Loucy (cell line): Measurements from ENCODE around the gene AP3B2.

Experiments
- H2AFZ ChIP-seq: fragments of 200-600 bp; sonication (generic); 2 replicates; pipeline ENCODE4 v1.6.0; 2016; ENCODE audit warnings: antibody characterized with exemption, mild to moderate bottlenecking, low read length, moderate library complexity
- H3F3A ChIP-seq: fragments of 200-600 bp; 2 replicates; pipeline ENCODE4 v1.6.0; 2016; ENCODE audit warnings: antibody characterized with exemption, low read depth, mild to moderate bottlenecking
- H3K27me3 ChIP-seq: fragments of 200-600 bp; sonication (generic); 2 replicates; pipeline ENCODE4 v1.6.1; 2014; ENCODE audit warnings: low read length, mild to moderate bottlenecking; ENCODE audit not compliant: insufficient read depth, poor library complexity, severe bottlenecking
- H3K36me3 ChIP-seq: fragments of 200-600 bp; sonication (generic); 2 replicates; pipeline ENCODE4 v1.6.1; 2016; ENCODE audit warnings: low read length; ENCODE audit not compliant: insufficient read depth
- H3K4me1 ChIP-seq: fragments of 200-600 bp; sonication (generic); 2 replicates; pipeline ENCODE4 v1.5.1; 2014; ENCODE audit warnings: low read length, mild to moderate bottlenecking; ENCODE audit not compliant: insufficient read depth, poor library complexity, severe bottlenecking
- H3K4me2 ChIP-seq: fragments of 200-600 bp; sonication (generic); 2 replicates; pipeline ENCODE4 v1.6.0; 2014; ENCODE audit warnings: antibody characterized with exemption, low read length, low read depth, mild to moderate bottlenecking; ENCODE audit not compliant: poor library complexity, severe bottlenecking
- H3K4me3 ChIP-seq: fragments of 200-600 bp; sonication (generic); 2 replicates; pipeline ENCODE4 v1.5.1; 2014; ENCODE audit warnings: low read length, mild to moderate bottlenecking, mixed read lengths; ENCODE audit not compliant: poor library complexity, severe bottlenecking
- H3K79me2 ChIP-seq: fragments of 200-600 bp; sonication (generic); 2 replicates; pipeline ENCODE4 v1.6.1; 2014; ENCODE audit warnings: low read length; ENCODE audit not compliant: insufficient read depth
- H3K9ac ChIP-seq: fragments of 200-600 bp; sonication (generic); 2 replicates; pipeline ENCODE4 v1.6.0; 2014; ENCODE audit warnings: mild to moderate bottlenecking, low read depth, low read length, moderate library complexity; ENCODE audit not compliant: poor library complexity, severe bottlenecking
- H3K9me2 ChIP-seq: fragments of 200-600 bp; sonication (generic); replicated peaks from 2 replicates; pipeline ENCODE4 v1.6.1; 2016; ENCODE audit warnings: low read depth, low read length, mixed read lengths
- H3K9me3 ChIP-seq: fragments of 200-600 bp; sonication (generic); 2 replicates; pipeline ENCODE4 v1.6.1; 2014; ENCODE audit warnings: mild to moderate bottlenecking, antibody characterized with exemption, low read length, low read depth; ENCODE audit not compliant: insufficient read depth
- H4K20me1 ChIP-seq: fragments of 200-600 bp; sonication (generic); 2 replicates; pipeline ENCODE4 v1.6.0; 2014; ENCODE audit warnings: antibody characterized with exemption, low read length, mild to moderate bottlenecking; ENCODE audit not compliant: insufficient read depth, poor library complexity, severe bottlenecking
- EZH2phosphoT487 ChIP-seq: fragments of 200-600 bp; IDR thresholded peaks from 2 replicates; pipeline ENCODE4 v1.6.1; 2018; ENCODE audit warnings: antibody characterized with exemption, mild to moderate bottlenecking, moderate library complexity, borderline replicate concordance
- TF ChIP-seq, protein P1 (sequence below): fragments of 200-600 bp; sonication (generic); conservative IDR thresholded peaks from 2 replicates; pipeline ENCODE4 v1.5.1; 2014; ENCODE audit warnings: mild to moderate bottlenecking, antibody characterized with exemption, low read length

The AP3B2 gene

DNA sequence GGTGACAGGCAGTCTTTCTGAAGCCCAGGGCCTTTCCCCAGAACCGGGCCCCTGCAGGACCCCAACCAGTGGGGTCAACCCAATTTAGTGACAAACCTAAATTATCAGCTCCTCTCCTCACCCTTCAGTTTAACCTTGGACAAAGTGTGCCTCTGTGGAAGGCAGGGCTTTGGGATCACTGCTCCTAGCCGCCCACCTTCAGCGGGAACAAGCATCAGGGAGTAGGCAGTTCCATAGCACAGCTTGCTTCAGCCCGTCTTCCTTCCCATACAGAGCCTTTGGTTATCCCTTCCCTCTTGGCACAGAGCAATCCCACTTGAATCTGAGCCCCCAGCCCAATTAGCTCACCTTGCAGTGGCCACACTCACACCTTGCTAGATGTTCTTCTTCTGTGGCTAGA, 5.3 kb upstream of the AP3B2 start:
- H3K4me3 ChIP-seq: no peak overlapping the region
- no peak overlapping the region for H2AFZ ChIP-seq
- no peaks in the 10 kb centered on the region for H3K9me2 ChIP-seq
- no peak overlapping the region for H3K4me2 ChIP-seq
- H3K27me3 ChIP-seq: no peaks in the 10 kb centered on the region
- no peaks in the 10 kb centered on the region for H4K20me1 ChIP-seq
- H3K79me2 ChIP-seq: no peaks in the 10 kb centered on the region
- no peaks in the 10 kb centered on the region for H3K4me1 ChIP-seq
- H3K9me3 ChIP-seq: no peaks in the 10 kb centered on the region
- TF ChIP-seq, protein P1, sequence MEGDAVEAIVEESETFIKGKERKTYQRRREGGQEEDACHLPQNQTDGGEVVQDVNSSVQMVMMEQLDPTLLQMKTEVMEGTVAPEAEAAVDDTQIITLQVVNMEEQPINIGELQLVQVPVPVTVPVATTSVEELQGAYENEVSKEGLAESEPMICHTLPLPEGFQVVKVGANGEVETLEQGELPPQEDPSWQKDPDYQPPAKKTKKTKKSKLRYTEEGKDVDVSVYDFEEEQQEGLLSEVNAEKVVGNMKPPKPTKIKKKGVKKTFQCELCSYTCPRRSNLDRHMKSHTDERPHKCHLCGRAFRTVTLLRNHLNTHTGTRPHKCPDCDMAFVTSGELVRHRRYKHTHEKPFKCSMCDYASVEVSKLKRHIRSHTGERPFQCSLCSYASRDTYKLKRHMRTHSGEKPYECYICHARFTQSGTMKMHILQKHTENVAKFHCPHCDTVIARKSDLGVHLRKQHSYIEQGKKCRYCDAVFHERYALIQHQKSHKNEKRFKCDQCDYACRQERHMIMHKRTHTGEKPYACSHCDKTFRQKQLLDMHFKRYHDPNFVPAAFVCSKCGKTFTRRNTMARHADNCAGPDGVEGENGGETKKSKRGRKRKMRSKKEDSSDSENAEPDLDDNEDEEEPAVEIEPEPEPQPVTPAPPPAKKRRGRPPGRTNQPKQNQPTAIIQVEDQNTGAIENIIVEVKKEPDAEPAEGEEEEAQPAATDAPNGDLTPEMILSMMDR: no peak
- TF ChIP-seq EZH2phosphoT487: no peak
- no peak overlapping the region for H3K9ac ChIP-seq
- H3K36me3 ChIP-seq: no peaks in the 10 kb centered on the region
- no peaks in the 10 kb centered on the region for H3F3A ChIP-seq

DNA sequence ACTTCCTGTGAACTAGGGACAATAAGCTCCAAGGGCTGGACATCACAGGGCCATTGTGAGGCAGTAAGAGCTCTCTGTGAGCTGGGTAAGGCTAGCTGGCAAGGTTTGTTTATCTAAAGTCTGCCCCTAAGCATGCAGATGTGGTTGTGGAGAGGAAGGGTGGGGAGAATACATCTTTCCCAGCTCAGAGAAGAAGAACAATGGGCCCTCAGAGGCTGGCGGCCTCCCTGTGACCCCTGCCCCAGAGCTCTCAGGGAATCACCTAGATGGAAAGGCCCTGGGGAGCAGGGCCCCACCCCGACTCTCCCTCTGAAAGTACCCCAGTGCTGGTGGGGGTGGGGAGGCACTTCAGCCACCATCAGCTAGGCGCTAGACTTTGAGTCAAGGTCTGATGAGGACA, 4.3 kb upstream of the AP3B2 start:
- Histone ChIP-seq H3K36me3 (no peaks in the 10 kb centered on the region), H3K4me1 (no peaks in the 10 kb centered on the region), H3K9ac (no peak overlapping the region), H3K9me3 (no peaks in the 10 kb centered on the region), H2AFZ (no peak overlapping the region), H4K20me1 (no peaks in the 10 kb centered on the region), H3K4me3 (no peak overlapping the region), H3K27me3 (no peaks in the 10 kb centered on the region), H3K9me2 (no peaks in the 10 kb centered on the region), H3K4me2 (no peak overlapping the region), H3F3A (no peaks in the 10 kb centered on the region), H3K79me2 (no peaks in the 10 kb centered on the region)
- no peak for TF ChIP-seq EZH2phosphoT487
- TF ChIP-seq, protein P1: no peak

DNA sequence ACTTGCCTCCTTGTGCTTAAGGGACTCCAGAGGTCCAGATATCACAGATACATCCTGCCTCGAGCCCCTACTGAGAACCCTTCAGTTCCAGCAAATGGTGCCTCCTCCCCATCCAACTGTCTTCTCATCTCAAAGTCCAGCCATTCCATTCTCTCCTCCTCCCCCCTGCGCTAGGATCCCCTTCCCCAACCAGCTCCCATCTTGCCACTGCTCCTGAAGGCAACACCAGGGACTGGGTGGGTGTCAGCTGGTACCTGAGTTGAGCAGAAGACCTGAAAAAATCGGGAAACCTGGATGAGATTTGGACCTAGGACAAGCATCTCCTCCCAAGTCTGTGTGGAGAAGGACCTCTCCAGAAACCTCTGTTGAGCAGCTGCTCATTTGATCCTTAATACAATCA, 2.4 kb upstream of the AP3B2 start:
- no peaks in the 10 kb centered on the region for H3K79me2 ChIP-seq
- TF ChIP-seq, protein P1: no peak
- no peak for TF ChIP-seq EZH2phosphoT487
- no peaks in the 10 kb centered on the region for H3K36me3 ChIP-seq
- H3K4me1 ChIP-seq: no peaks in the 10 kb centered on the region
- no peak overlapping the region for H3K4me2 ChIP-seq
- H3F3A ChIP-seq: no peaks in the 10 kb centered on the region
- H3K9me2 ChIP-seq: no peaks in the 10 kb centered on the region
- no peaks in the 10 kb centered on the region for H4K20me1 ChIP-seq
- H3K9me3 ChIP-seq: no peaks in the 10 kb centered on the region
- no peak overlapping the region for H2AFZ ChIP-seq
- H3K4me3 ChIP-seq: no peak overlapping the region
- H3K27me3 ChIP-seq: no peaks in the 10 kb centered on the region
- H3K9ac ChIP-seq: no peak overlapping the region
